HG02763 (cell line): ENCODE results near the gene BPIFB2.

Experiments used
- ATAC-seq: cut with Tn5 transposase; IDR thresholded peaks from one replicate; pipeline ENCODE4 v1.9.1; 2021; ENCODE audit warnings: mild to moderate bottlenecking, moderate library complexity; ENCODE audit not compliant: unreplicated experiment

BPIFB2 gene

DNA sequence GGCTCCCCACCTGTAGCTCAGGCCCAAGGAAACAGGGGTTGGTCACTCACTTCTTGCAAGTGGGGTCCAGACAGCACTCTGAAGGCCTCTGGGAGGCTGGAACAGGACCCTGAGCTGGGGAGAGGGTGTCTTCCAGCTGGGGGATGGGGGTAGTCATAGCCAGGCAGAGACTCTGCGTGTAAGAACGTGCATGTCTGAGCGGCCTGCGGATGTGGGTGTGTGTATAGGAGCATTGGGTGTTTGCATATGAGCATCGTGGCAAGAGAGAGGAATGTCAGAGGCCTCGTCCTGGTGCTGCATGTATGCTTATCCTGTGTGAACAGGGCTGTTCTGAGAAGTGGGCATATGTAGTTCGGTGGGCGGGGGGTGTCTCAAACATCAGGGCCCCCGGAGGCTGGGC lies 58.3 kb downstream of the BPIFB2 start:
- ATAC-seq: no peak

DNA sequence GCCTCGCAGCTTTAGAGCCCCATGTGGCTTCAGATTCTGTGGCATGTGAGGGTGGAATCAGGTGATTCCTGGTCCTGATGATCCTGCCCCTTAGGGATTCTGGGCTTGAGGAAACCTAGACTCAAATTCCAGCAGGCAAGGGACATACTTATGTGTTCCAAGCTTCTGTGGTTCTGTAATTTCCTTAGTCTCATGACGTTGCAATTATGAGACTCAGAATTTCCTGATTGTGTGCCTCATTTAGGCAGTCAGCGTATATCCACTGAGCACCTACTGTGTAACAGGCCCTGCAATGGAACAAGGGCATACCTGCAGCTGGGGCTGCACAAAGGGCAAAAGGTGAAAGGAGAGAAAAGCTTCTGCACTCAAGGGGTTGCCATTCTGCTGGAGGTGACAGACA lies 60.3 kb downstream of the BPIFB2 start:
- no peak for ATAC-seq

DNA sequence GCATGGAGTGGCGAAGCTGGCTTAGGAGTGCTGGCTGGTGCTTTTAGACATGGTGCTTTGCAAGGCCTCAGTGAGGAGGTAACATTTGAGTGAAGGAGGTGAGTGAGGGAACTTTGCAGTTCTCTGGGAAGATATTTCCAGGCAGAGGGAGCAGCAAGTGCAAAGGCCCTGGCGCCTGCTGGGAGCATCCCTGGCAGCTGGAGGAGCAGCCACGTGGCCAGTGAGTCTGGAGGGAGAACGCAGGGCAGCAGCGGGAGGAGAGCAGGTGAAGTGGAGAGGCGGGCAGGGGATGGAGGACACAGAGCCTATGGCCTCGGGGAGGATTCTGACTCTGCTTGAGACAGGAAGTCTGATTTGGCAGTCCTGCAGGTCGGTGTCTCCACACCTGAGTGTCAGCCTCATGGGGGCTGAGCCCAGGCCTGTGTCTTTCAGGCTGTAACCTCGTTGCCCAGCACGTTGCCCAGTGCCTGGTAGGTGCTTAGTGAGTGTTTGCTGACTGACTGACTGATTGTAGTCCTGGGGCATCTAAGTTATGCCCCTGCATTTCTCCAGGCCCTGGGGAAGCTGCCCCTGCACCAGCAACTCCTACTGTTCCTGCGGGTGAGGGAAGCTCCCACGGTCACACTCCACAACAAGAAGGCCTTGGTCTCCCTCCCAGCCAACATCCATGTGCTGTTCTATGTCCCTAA lies 60.9 kb downstream of the BPIFB2 start:
- ATAC-seq: no peak

DNA sequence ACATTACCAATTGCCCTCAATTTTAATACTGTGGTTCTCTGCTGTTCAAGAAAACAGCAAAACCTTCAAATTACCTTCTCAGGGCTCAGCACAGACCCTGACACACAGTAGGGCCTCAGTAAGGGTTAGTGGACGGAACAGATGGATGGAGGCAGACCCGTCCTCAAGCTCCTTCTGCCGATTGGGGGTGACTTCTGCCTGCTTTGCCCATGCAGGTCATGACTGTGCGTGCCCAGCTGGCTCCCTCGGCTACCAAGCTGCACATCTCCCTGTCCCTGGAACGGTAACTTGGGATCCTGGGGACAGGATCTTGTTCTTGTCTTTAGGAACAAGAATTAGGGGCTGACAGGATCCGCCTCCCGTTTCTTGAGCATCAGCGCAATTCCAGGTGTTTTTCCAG lies 62.2 kb downstream of the BPIFB2 start:
- ATAC-seq: no peak

DNA sequence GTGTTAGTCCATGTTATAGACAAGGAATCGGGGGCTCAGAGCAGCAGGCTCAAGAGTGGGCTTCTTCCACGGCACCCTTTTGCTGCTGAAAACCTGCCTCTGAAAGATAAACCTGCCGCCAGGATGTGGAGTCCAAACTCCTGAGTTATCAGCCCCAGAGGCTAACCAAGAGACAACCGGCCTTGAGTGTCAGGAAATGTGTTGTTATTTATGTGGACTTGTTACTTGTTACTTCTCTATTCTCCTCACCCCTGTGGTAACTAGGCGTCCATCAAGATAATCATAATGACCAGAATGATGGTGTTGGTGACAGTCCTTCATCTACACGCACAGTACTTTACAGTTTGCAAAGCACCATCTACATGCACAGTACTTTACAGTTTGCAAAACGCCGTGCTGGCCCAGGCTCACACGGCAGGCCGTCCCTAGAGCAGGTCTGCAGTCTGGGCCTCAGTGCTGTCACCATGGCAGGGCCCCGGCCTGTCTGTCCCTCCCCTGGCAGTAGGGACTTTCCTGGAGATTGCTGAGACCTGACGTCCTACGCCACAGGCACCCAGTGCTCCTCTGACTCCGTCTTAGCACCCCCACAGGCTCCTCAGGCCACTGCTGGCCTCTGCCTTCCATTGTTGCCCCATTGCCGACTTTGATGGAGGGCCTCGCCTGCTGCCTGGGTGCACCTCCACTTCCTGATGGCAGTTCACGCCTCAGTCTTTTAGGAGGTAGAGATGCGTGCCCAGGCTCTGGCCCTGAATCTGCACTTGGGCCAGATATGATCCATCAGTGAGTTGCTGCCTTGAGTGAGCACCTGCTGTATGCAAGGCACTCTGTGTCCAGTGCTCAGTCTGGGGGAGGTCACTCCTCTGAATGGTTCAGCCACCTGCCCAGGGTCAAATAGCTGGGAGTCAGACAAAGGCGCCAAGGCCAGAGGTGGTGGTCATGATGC lies 62.9 kb downstream of the BPIFB2 start:
- no peak for ATAC-seq

DNA sequence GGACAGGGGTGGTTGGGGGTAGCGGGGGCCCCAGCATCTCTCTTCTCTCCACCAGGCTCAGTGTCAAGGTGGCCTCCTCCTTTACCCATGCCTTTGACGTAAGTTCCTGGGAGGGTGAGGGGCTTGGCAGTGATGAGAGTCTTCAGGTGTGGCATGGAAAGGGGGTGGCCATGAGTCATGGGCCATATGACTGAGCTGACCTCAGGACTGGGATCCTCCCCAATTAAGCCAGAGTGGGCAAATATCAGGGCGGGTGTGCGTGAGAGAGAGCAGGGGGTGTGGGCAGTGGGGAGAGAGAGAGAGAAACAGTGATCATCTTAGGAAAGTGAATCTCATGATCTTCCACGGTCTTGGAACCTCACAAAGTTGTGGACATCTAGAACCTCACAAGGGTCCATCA lies 63.7 kb downstream of the BPIFB2 start:
- no peak for ATAC-seq

DNA sequence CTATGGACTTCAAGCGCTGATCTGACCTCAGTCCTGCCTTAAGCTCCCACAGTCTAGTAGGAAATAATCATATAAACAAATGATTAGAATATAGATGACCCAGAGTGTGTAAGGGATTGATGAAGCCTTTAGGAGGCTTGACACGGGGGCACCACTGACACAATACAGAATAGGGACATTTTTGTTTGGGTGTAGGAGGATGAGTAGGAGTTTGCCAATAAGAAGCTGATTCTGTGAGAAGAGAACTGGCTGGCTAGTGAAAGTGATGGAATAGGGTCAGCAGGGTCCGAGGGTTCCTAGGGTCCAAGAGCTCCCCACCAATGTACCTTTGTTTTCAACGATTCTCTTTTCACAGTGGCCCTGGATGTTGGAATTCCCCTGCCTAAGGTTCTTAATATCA lies 64.9 kb downstream of the BPIFB2 start:
- ATAC-seq: no peak

DNA sequence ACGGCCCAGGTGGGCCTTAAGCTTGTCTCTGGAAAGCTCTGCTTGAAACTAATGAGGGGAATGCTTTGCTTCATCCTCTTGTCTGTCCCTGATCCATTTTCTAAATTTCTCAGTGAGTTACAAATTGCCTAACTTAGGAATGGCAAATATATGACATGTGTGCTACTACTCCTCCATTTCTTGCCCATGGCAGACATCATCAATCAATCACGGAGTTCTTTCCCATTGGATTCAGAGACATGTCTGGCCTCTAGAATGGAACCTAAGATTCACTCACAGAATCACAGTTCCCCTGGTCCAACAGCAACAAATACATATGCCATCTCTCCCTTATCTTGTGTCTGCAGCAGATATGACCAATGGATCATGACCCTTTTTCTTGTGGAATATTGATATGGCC lies 65.3 kb downstream of the BPIFB2 start:
- ATAC-seq: no peak
